Colonic mucosa (tissue), 4 donors: ENCODE data around the gene BRSK1. TPM values are rescaled to one million over a fixed set of nuclear protein-coding genes. Genes with fewer than 3 reads are reported as not detected.

Experiments used
- DNase-seq: peaks from one replicate; pipeline ENCODE4 v3.0.0-alpha.2; 2020
- H3K27ac ChIP-seq: fragments of 200-600 bp; one replicate; pipeline ENCODE4 v1.8.0; 2021
- H3K27me3 ChIP-seq: fragments of 200-600 bp; one replicate; pipeline ENCODE4 v1.8.0; 2021
- H3K36me3 ChIP-seq: fragments of 200-600 bp; one replicate; pipeline ENCODE4 v1.8.0; 2021
- H3K4me1 ChIP-seq: fragments of 200-600 bp; one replicate; pipeline ENCODE4 v1.8.0; 2021; ENCODE audit warnings: mild to moderate bottlenecking
- H3K4me3 ChIP-seq: fragments of 200-600 bp; one replicate; pipeline ENCODE4 v1.8.0; 2021
- H3K9ac ChIP-seq, 2 donors: one replicate each; pipeline ENCODE4 v1.7.0; 2013; ENCODE audit warnings: control low read depth in 2 of 2, low read depth in 2 of 2, low read length in 2 of 2
- H3K9me3 ChIP-seq: fragments of 200-600 bp; one replicate; pipeline ENCODE4 v1.8.0; 2021
- CTCF ChIP-seq: fragments of 200-600 bp; IDR thresholded peaks from one replicate; pipeline ENCODE4 v1.8.0; 2022; ENCODE audit warnings: antibody characterized with exemption, mild to moderate bottlenecking
- intact Hi-C: fragments of 100-400 bp; cut with DNase I; formaldehyde crosslinking; loops from one replicate; pipeline ENCODE4 v1.14.1; 2022
- total RNA-seq, 2 donors: library from RNA; stranded (reverse); fragmentation: NEBNext Ultra II Directional in 1 of 2; extraction: Animal tissue kit (Norgen Biotek cat#: 25700) in 1 of 2; gene quantifications; one replicate each; pipeline ENCODE4 v1.2.1, GENCODE V29; 2021
- donor health status: healthy.
- donor health status: DM: no; HTN: no; CAD: no.
- donor health status: DM: no; HTN: no; CAD: no.

The BRSK1 gene
- total RNA-seq, 2 donors from 2014 or later: 0.59 to 2.3 TPM

- H3K4me3 ChIP-seq: no peak overlapping the region
- intact Hi-C loops: no loop called here
Measured at GRCh38 chr19:55241935-55242464, 41.8 kb upstream of the BRSK1 start.

GRCh38 chr19:55242517-55242916 is 41.3 kb upstream of the BRSK1 start:
- H3K36me3 ChIP-seq: peaks cover 32% of the 10 kb centered on the region
- no peak overlapping the region for H3K4me3 ChIP-seq
- TF ChIP-seq CTCF: no peak
- no peak overlapping the region for H3K27ac ChIP-seq
- no peaks in the 10 kb centered on the region for H3K27me3 ChIP-seq
- H3K4me1 ChIP-seq: peaks cover 2% of the 10 kb centered on the region
- H3K9me3 ChIP-seq: no peaks in the 10 kb centered on the region
- no peak for DNase-seq
- H3K9ac ChIP-seq: no peak overlapping the region
- intact Hi-C loops: no loop called here

More at GRCh38 chr19:55241935-55242464, 41.8 kb upstream of the BRSK1 start:
- Histone ChIP-seq H3K27ac (no peak overlapping the region), H3K36me3 (peaks cover 35% of the 10 kb centered on the region), H3K9ac (no peak overlapping the region), H3K4me1 (no peaks in the 10 kb centered on the region), H3K9me3 (no peaks in the 10 kb centered on the region), H3K27me3 (no peaks in the 10 kb centered on the region)
- TF ChIP-seq CTCF: no peak
- DNase-seq: no peak

GRCh38 chr19:55244004-55244680 is 39.7 kb upstream of the BRSK1 start:
- peaks cover 25% of the 10 kb centered on the region for H3K36me3 ChIP-seq
- H3K27ac ChIP-seq: no peak overlapping the region
- no peaks in the 10 kb centered on the region for H3K9me3 ChIP-seq
- no peak for DNase-seq
- no peak overlapping the region for H3K4me3 ChIP-seq
- H3K4me1 ChIP-seq: peaks cover 12% of the 10 kb centered on the region
- intact Hi-C loops: no loop called here
- no peaks in the 10 kb centered on the region for H3K27me3 ChIP-seq
- H3K9ac ChIP-seq: no peak overlapping the region
- TF ChIP-seq CTCF: no peak

GRCh38 chr19:55245236-55245904 is 38.4 kb upstream of the BRSK1 start:
- intact Hi-C loops: no loop called here
- no peaks in the 10 kb centered on the region for H3K9me3 ChIP-seq
- no peaks in the 10 kb centered on the region for H3K27me3 ChIP-seq
- H3K27ac ChIP-seq: no peak overlapping the region
- DNase-seq: no peak
- H3K4me3 ChIP-seq: no peak overlapping the region
- TF ChIP-seq CTCF: no peak
- no peak overlapping the region for H3K9ac ChIP-seq
- H3K36me3 ChIP-seq: peaks cover 15% of the 10 kb centered on the region
- H3K4me1 ChIP-seq: peaks cover 15% of the 10 kb centered on the region

- H3K4me1 ChIP-seq: peaks cover 15% of the 10 kb centered on the region
- peaks cover 9% of the 10 kb centered on the region for H3K36me3 ChIP-seq
- no peak for DNase-seq
- H3K9ac ChIP-seq: no peak overlapping the region
- H3K27ac ChIP-seq: no peak overlapping the region
- no peaks in the 10 kb centered on the region for H3K9me3 ChIP-seq
- TF ChIP-seq CTCF: no peak
- intact Hi-C loops: no loop called here
- H3K27me3 ChIP-seq: no peaks in the 10 kb centered on the region
- H3K4me3 ChIP-seq: no peak overlapping the region
Measured at GRCh38 chr19:55246462-55247451, 37.0 kb upstream of the BRSK1 start.
